H1 (cell line): Measurements from ENCODE around the gene SERPINA1. TPM values are rescaled to one million over a fixed set of nuclear protein-coding genes. Genes with fewer than 3 reads are reported as not detected.

Source experiments
- CTCF ChIA-PET: fragments of 300-600 bp; sonication (Branson Sonifier 250); formaldehyde crosslinking; loops from one replicate; lab custom pipeline; 2021; ENCODE audit not compliant: partially characterized antibody; lab: Charles Lee
- POLR2A ChIA-PET: fragments of 300-600 bp; sonication (Branson Sonifier 250); formaldehyde crosslinking; loops from one replicate; lab custom pipeline; 2021; ENCODE audit warnings: inconsistent platforms; ENCODE audit not compliant: partially characterized antibody; lab: Charles Lee
- DNase-seq, 2 experiments: peaks; one replicate each; pipeline versions ENCODE4 v3.0.0 to v3.0.0-alpha.2; 2010 to 2022; ENCODE audit warnings: low spot score in 2 of 2, low read depth in 1 of 2, mixed read lengths in 1 of 2
- FAIRE-seq: peaks from 2 replicates; lab custom pipeline; 2011; peaks lifted over from hg19 to GRCh38; lab: Jason Lieb, UNC
- H2AFZ ChIP-seq: 2 replicates; pipeline ENCODE4 v1.8.1; 2012; ENCODE audit warnings: low read length, inconsistent platforms
- H2AK5ac ChIP-seq: 2 replicates; pipeline ENCODE4 v1.6.1; 2013; ENCODE audit warnings: low read depth, low read length
- H2BK120ac ChIP-seq: replicated peaks from 2 replicates; pipeline ENCODE3; 2013; ENCODE audit warnings: low read depth, low read length, inconsistent platforms
- H2BK12ac ChIP-seq: 2 replicates; pipeline ENCODE4 v1.6.1; 2013; ENCODE audit warnings: low read depth, low read length
- H2BK15ac ChIP-seq: 2 replicates; pipeline ENCODE4 v1.6.1; 2013; ENCODE audit warnings: low read length
- H2BK20ac ChIP-seq: 2 replicates; pipeline ENCODE4 v1.6.1; 2013; ENCODE audit warnings: low read length
- H2BK5ac ChIP-seq: 2 replicates; pipeline ENCODE4 v1.6.1; 2013; ENCODE audit warnings: low read depth, low read length
- H3K14ac ChIP-seq: 2 replicates; pipeline ENCODE4 v1.6.1; 2013; ENCODE audit warnings: inconsistent platforms; ENCODE audit not compliant: insufficient read length
- H3K18ac ChIP-seq: 2 replicates; pipeline ENCODE4 v1.6.1; 2013; ENCODE audit warnings: low read length; ENCODE audit errors: extremely low read depth
- H3K23ac ChIP-seq: 2 replicates; pipeline ENCODE4 v1.6.1; 2013; ENCODE audit warnings: inconsistent platforms; ENCODE audit not compliant: insufficient read length
- H3K23me2 ChIP-seq: 2 replicates; pipeline ENCODE4 v1.6.1; 2013; ENCODE audit warnings: low read depth, low read length
- H3K27ac ChIP-seq: 2 replicates; pipeline ENCODE4 v1.6.1; 2011; ENCODE audit warnings: low read depth, low read length, inconsistent platforms
- H3K27me3 ChIP-seq, 4 experiments: replicated peaks in 1 of 4; 1 replicate in 1 of 4; 2 replicates in 3 of 4; pipeline versions ENCODE4 v1.6.1 to v1.8.1; 2011 to 2013; ENCODE audit warnings: low read length in 3 of 4, mild to moderate bottlenecking in 3 of 4, inconsistent platforms in 2 of 4, mixed read lengths in 2 of 4, moderate library complexity in 1 of 4; ENCODE audit not compliant: control insufficient read depth in 3 of 4, insufficient read depth in 3 of 4; ENCODE audit errors: extremely low read depth in 1 of 4
- H3K36me3 ChIP-seq, 4 experiments: 2 replicates each; pipeline versions ENCODE4 v1.6.1 to v1.8.1; 2011 to 2013; ENCODE audit warnings: mild to moderate bottlenecking in 4 of 4, low read length in 3 of 4, moderate library complexity in 2 of 4, control low read depth in 1 of 4, inconsistent platforms in 1 of 4; ENCODE audit not compliant: insufficient read depth in 4 of 4, control insufficient read depth in 2 of 4
- H3K4ac ChIP-seq: replicated peaks from 2 replicates; pipeline ENCODE3; 2013; ENCODE audit warnings: low read length, low read depth, mixed read lengths, inconsistent platforms; ENCODE audit not compliant: insufficient read length
- H3K4me1 ChIP-seq, 4 experiments: replicated peaks in 1 of 4; 1 replicate in 1 of 4; 2 replicates in 3 of 4; pipeline versions ENCODE4 v1.6.1 to v1.8.1; 2011 to 2013; ENCODE audit warnings: low read length in 3 of 4, inconsistent platforms in 2 of 4, mixed read lengths in 1 of 4; ENCODE audit not compliant: insufficient read depth in 4 of 4, control insufficient read depth in 3 of 4
- H3K4me2 ChIP-seq, 2 experiments: 2 replicates each; pipeline versions ENCODE4 v1.6.1 to v1.8.1; 2011 to 2013; ENCODE audit warnings: low read depth in 2 of 2, low read length in 2 of 2, control low read depth in 1 of 2, inconsistent platforms in 1 of 2, mild to moderate bottlenecking in 1 of 2; ENCODE audit not compliant: insufficient read depth in 1 of 2
- H3K4me3 ChIP-seq, 4 experiments: fragments of 200-600, 300-600 bp in 1 of 4; sonication (generic), shearing (Covaris generic), sonication (Bioruptor Twin) in 1 of 4; 2 replicates each; pipeline versions ENCODE4 v1.5.1 to v1.8.1; 2011 to 2016; ENCODE audit warnings: low read length in 4 of 4, low read depth in 3 of 4, control low read depth in 2 of 4, inconsistent platforms in 2 of 4, mild to moderate bottlenecking in 2 of 4, mixed read lengths in 1 of 4, moderate library complexity in 1 of 4; ENCODE audit not compliant: insufficient read depth in 2 of 4; ENCODE audit errors: extremely low read depth in 1 of 4
- H3K56ac ChIP-seq: replicated peaks from 2 replicates; pipeline ENCODE3; 2013; ENCODE audit warnings: low read depth, mild to moderate bottlenecking, mixed read lengths, low read length, inconsistent platforms; ENCODE audit not compliant: insufficient read length
- H3K79me1 ChIP-seq: 2 replicates; pipeline ENCODE4 v1.6.1; 2013; ENCODE audit warnings: low read depth, low read length, control low read depth
- H3K79me2 ChIP-seq, 2 experiments: 2 replicates each; pipeline versions ENCODE4 v1.6.1 to v1.8.1; 2012 to 2013; ENCODE audit warnings: low read length in 2 of 2, mild to moderate bottlenecking in 2 of 2, inconsistent platforms in 1 of 2; ENCODE audit not compliant: insufficient read depth in 2 of 2, control insufficient read depth in 1 of 2
- H3K9ac ChIP-seq, 4 experiments: replicated peaks in 1 of 4; 1 replicate in 1 of 4; 2 replicates in 3 of 4; pipeline versions ENCODE4 v1.6.1 to v1.8.1; 2011 to 2013; ENCODE audit warnings: low read depth in 3 of 4, low read length in 3 of 4, control low read depth in 2 of 4, mild to moderate bottlenecking in 2 of 4, moderate library complexity in 2 of 4, inconsistent platforms in 1 of 4; ENCODE audit errors: extremely low read depth in 1 of 4
- H3K9me3 ChIP-seq, 2 experiments: 2 replicates each; pipeline versions ENCODE4 v1.6.1 to v1.8.1; 2012 to 2013; ENCODE audit warnings: mild to moderate bottlenecking in 2 of 2, moderate library complexity in 2 of 2, control low read depth in 1 of 2, inconsistent platforms in 1 of 2, low read depth in 1 of 2, low read length in 1 of 2, mixed read lengths in 1 of 2; ENCODE audit not compliant: insufficient read depth in 2 of 2
- H4K20me1 ChIP-seq, 2 experiments: replicated peaks in 1 of 2; 2 replicates each; pipeline versions ENCODE3 to v1.8.1; 2011 to 2013; ENCODE audit warnings: inconsistent platforms in 2 of 2, low read length in 2 of 2, mild to moderate bottlenecking in 1 of 2; ENCODE audit not compliant: insufficient read depth in 2 of 2, control insufficient read depth in 1 of 2
- H4K5ac ChIP-seq: 2 replicates; pipeline ENCODE4 v1.6.1; 2013; ENCODE audit warnings: low read length, low read depth, mixed read lengths, inconsistent platforms; ENCODE audit not compliant: insufficient read length
- H4K8ac ChIP-seq: 2 replicates; pipeline ENCODE4 v1.8.0; 2013; ENCODE audit warnings: mild to moderate bottlenecking, moderate library complexity, low read length, inconsistent platforms; ENCODE audit not compliant: insufficient read depth; ENCODE audit errors: extremely low read depth
- H4K91ac ChIP-seq: replicated peaks from 2 replicates; pipeline ENCODE3; 2013; ENCODE audit warnings: low read length, mixed read lengths, inconsistent platforms; ENCODE audit not compliant: insufficient read length
- HDAC2 ChIP-seq, 2 experiments: fragments of 300-600 bp in 1 of 2; sonication (generic) in 1 of 2; IDR thresholded peaks; 2 replicates each; pipeline ENCODE4 v1.6.1; 2011 to 2012; ENCODE audit warnings: low read depth in 2 of 2, low read length in 2 of 2, mild to moderate bottlenecking in 2 of 2, moderate library complexity in 2 of 2, borderline replicate concordance in 1 of 2, inconsistent platforms in 1 of 2
- JUND ChIP-seq: IDR thresholded peaks from 2 replicates; pipeline ENCODE4 v1.6.1; 2011; ENCODE audit warnings: mild to moderate bottlenecking, improper control_type of control experiment, low read length
- KDM4A ChIP-seq: IDR thresholded peaks from one replicate; pipeline ENCODE4 v1.7.1; 2012; ENCODE audit warnings: low read depth, mild to moderate bottlenecking, moderate library complexity, low read length, inconsistent platforms; ENCODE audit not compliant: severe bottlenecking
- RBBP5 ChIP-seq: IDR thresholded peaks from 2 replicates; pipeline ENCODE4 v1.7.1; 2012; ENCODE audit warnings: low read depth, mild to moderate bottlenecking, inconsistent platforms, low read length, moderate library complexity, borderline replicate concordance
- YY1 ChIP-seq: IDR thresholded peaks from 2 replicates; pipeline ENCODE4 v1.6.1; 2011; ENCODE audit warnings: low read depth, mild to moderate bottlenecking, low read length
- WGBS, 2 experiments: shearing (Covaris generic) in 1 of 2; methylation state at CpG; one replicate each; pipeline versions ENCODE4 v1.1.6 to v1.1.7; 2013 to 2015; ENCODE audit warnings: low lambda C conversion rate in 2 of 2, mixed read lengths in 2 of 2, inconsistent platforms in 1 of 2, low coverage in 1 of 2, missing lambda C conversion rate in 1 of 2; ENCODE audit not compliant: insufficient replicate concordance in 2 of 2, insufficient coverage in 1 of 2, insufficient read length in 1 of 2; ENCODE audit errors: extremely low coverage in 1 of 2, missing lambda C conversion rate in 1 of 2; 5-methylcytosine and 5-hydroxymethylcytosine counted together
- polyA plus RNA-seq, 7 experiments: library from polyadenylated mRNA; depleted of rRNA in 3 of 7; stranded (reverse) in 5 of 7; unstranded in 2 of 7; fragments of >200 nt in 5 of 7; fragments of 200-250 nt in 2 of 7; gene quantifications; 1 replicate in 5 of 7; 2 replicates in 1 of 7; 4 replicates in 1 of 7; pipeline versions ENCODE4 v1.2.1 to v1.2.3, GENCODE V29; 2011 to 2013; ENCODE audit warnings: missing spikeins in 2 of 7, mixed read lengths in 2 of 7
- total RNA-seq: library from RNA; stranded (reverse); fragmentation: NEBNext Ultra II Directional; extraction: Animal tissue kit (Norgen Biotek cat#: 25700); gene quantifications from 2 replicates; pipeline ENCODE4 v1.2.1, GENCODE V29; 2021

The SERPINA1 gene
- total and polyA plus RNA-seq, 2 of the 8 experiments (the other 6 are each of a cell fraction or from before 2014, with no cell fraction given), result 0.08 TPM; not detected in 1

DNA sequence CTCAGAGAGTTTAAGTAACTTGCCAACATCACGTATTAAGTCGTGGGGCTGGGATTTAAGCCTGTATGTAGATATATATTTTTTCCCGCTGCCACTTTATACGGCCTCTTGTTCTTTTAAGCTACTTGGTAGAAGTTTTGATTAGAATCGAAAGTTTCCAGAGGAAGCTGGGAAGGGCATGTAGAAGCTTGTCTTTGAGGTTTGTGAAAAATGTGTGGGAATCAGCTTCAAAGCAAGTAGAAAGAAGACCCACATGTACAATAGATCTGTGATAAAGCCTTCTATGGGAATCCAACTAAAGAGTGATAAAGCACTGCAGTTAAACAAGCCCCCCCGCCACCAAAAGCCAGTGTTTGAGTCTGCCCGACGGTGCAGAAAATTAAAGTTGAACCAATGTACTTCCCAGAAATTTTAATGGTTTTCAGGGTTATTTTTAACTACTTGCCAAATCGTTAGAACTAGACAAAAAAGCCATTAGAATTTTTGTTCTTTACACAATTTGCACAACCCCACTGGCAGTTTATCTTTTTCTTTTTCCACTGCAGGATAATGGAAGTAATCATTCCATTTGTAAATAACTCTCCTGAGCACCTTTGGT is 38.7 kb upstream of the SERPINA1 start:
- TF ChIP-seq RBBP5 (no peak), HDAC2 (IDR thresholded peaks at IDR 0.05; ENCODE audit: borderline replicate concordance in 1 of 2, low read depth in 2 of 2, low read length in 2 of 2) (no peak), JUND (no peak), KDM4A (no peak), YY1 (no peak)
- Histone ChIP-seq H3K4me2 (no peak overlapping the region), H3K79me2 (no peaks in the 10 kb centered on the region), H3K79me1 (no peaks in the 10 kb centered on the region), H2AK5ac (no peak overlapping the region), H2AFZ (no peak overlapping the region), H4K91ac (no peak overlapping the region), H3K27ac (no peak overlapping the region), H4K20me1 (no peaks in the 10 kb centered on the region), H3K14ac (no peak overlapping the region), H3K4me3 (no peak overlapping the region), H2BK15ac (no peak overlapping the region), H3K9me3 (no peaks in the 10 kb centered on the region), H3K23ac (no peak overlapping the region), H3K9ac (no peak overlapping the region), H3K18ac (no peak overlapping the region), H3K4ac (no peak overlapping the region), H2BK12ac (no peak overlapping the region), H4K8ac (no peak overlapping the region), H3K56ac (no peak overlapping the region), H2BK120ac (no peak overlapping the region), H3K27me3 (no peaks in the 10 kb centered on the region), H2BK5ac (no peak overlapping the region), H2BK20ac (no peak overlapping the region), H3K4me1 (0 out of 7 replicates have a peak, but pooled peaks cover 0 to 2% (median 0%) of the 10 kb centered on the region in 4 experiments), H3K23me2 (no peaks in the 10 kb centered on the region), H3K36me3 (no peaks in the 10 kb centered on the region), H4K5ac (no peak overlapping the region)
- FAIRE-seq (no peak), DNase-seq (no peak)
- ChIA-PET POLR2A (no interaction called here), CTCF (interaction anchor here (0.8 to 4.7 kb wide), 5 partner anchors 10 to 123 kb away, joined by 3 to 25 read pairs (median 5); no protein-coding TSS in a partner anchor)
- 93% methylated on average over 9 of the region's 9 CpGs; no CpG with 5 or more reads in 1 of the 2 experiments for WGBS, 2 experiments
